Stomach (tissue), 9 donors: ENCODE measurements around the gene HSPH1. TPM values are rescaled to one million over a fixed set of nuclear protein-coding genes. Genes with fewer than 3 reads are reported as not detected.

Experiments used
- DNase-seq, 2 donors: peaks; one replicate each; pipeline versions ENCODE4 v3.0.0 to v3.0.0-alpha.2; 2013 to 2019
- H3K27ac ChIP-seq, 5 donors: fragments of 200-600 bp in 4 of 5; sonication (generic) in 4 of 5; one replicate each; pipeline ENCODE4 v1.5.1; 2013 to 2019; ENCODE audit warnings: mild to moderate bottlenecking in 1 of 5, moderate library complexity in 1 of 5
- H3K27me3 ChIP-seq, 3 donors: fragments of 200-600 bp; sonication (generic); one replicate each; pipeline ENCODE4 v1.5.1; 2017 to 2019; ENCODE audit warnings: mixed run types in 1 of 3
- H3K36me3 ChIP-seq, 4 donors: fragments of 200-600 bp; sonication (generic); 1 replicate in 3 of 4; 2 replicates in 1 of 4; pipeline ENCODE4 v1.5.1; 2016 to 2019
- H3K4me1 ChIP-seq, 4 donors: fragments of 200-600 bp; sonication (generic); one replicate each; pipeline ENCODE4 v1.5.1; 2016 to 2019
- H3K4me3 ChIP-seq, 4 donors: fragments of 200-600 bp; sonication (generic) in 3 of 4; one replicate each; pipeline ENCODE4 v1.5.1; 2016 to 2019; ENCODE audit warnings: mild to moderate bottlenecking in 1 of 4
- H3K9me3 ChIP-seq, 4 donors: fragments of 200-600 bp; sonication (generic); one replicate each; pipeline ENCODE4 v1.5.1; 2016 to 2019
- CTCF ChIP-seq, 7 experiments: fragments of 450-650 bp in 4 of 7; fragments of 200-600 bp in 3 of 7; sonication (generic) in 3 of 7; IDR thresholded peaks; one replicate each; pipeline ENCODE4 v1.5.1; 2016 to 2019; ENCODE audit warnings: antibody characterized with exemption in 7 of 7, control low read depth in 2 of 7, mild to moderate bottlenecking in 1 of 7
- EP300 ChIP-seq: sonication (generic); formaldehyde crosslinking; IDR thresholded peaks from one replicate; pipeline ENCODE4 v1.6.1; 2017; ENCODE audit warnings: antibody characterized with exemption
- POLR2A ChIP-seq, 4 donors: fragments of 450-650 bp; IDR thresholded peaks; one replicate each; pipeline ENCODE4 v1.6.1; 2016; ENCODE audit warnings: antibody characterized with exemption in 4 of 4, control low read depth in 2 of 4, mild to moderate bottlenecking in 1 of 4, moderate library complexity in 1 of 4
- POLR2AphosphoS5 ChIP-seq, 3 donors: sonication (generic); formaldehyde crosslinking; IDR thresholded peaks; one replicate each; pipeline ENCODE4 v1.6.1; 2016; ENCODE audit warnings: antibody characterized with exemption in 3 of 3
- WGBS, 5 donors: extraction: QIAGEN DNeasy Blood & Tissue Kit in 3 of 5; methylation state at CpG; one replicate each; pipeline versions ENCODE4 v1.1.5 to v1.1.7; 2013 to 2018; 5-methylcytosine and 5-hydroxymethylcytosine counted together
- intact Hi-C: fragments of 100-400 bp; cut with DNase I; formaldehyde crosslinking; loops from one replicate; pipeline ENCODE4 v1.15.1; 2023; ENCODE audit warnings: low total_unique reads
- polyA plus RNA-seq, 3 donors: library from polyadenylated mRNA; stranded (reverse); fragments of 200-250 nt; gene quantifications; one replicate each; pipeline ENCODE4 v1.2.3, GENCODE V29; 2013
- total RNA-seq, 5 donors: library from RNA; depleted of rRNA; stranded (reverse); fragments of >200 nt; gene quantifications; one replicate each; pipeline versions ENCODE4 v1.1.0 to v1.2.3, GENCODE V29; 2014 to 2016
- donor health status: healthy with polysubstance abuse.
- donor health status: Bipolar disorder and iron deficiency.
- donor health status: healthy.

The HSPH1 gene
- total and polyA plus RNA-seq, 8 donors = 18.6 to 49.4 (median 29.5) TPM

- Histone ChIP-seq H3K27me3 (no peaks in the 10 kb centered on the region), H3K9me3 (no peaks in the 10 kb centered on the region), H3K36me3 (no peaks in the 10 kb centered on the region), H3K4me3 (no peak overlapping the region), H3K4me1 (peaks cover 6 to 23% (median 20%) of the 10 kb centered on the region in 4 donors), H3K27ac (no peak overlapping the region)
- WGBS, 5 donors = 88 to 94% (median 94%) methylated on average over 6 of the region's 6 CpGs
- DNase-seq = no peak
- TF ChIP-seq POLR2AphosphoS5 (IDR thresholded peaks at IDR 0.05) = no peak
- no peak for TF ChIP-seq POLR2A (IDR thresholded peaks at IDR 0.05)
- TF ChIP-seq CTCF (IDR thresholded peaks at IDR 0.05) = no peak
- no peak for TF ChIP-seq EP300
- intact Hi-C loops = no loop called here
These were observed 35.3 kb upstream of the HSPH1 start for GRCh38 chr13:31196992-31197391.

- 92 to 98% (median 96%) methylated on average over 4 of the region's 4 CpGs for WGBS, 5 donors
- Histone ChIP-seq H3K36me3 (no peaks in the 10 kb centered on the region), H3K27ac (no peak overlapping the region), H3K4me3 (no peak overlapping the region), H3K9me3 (no peaks in the 10 kb centered on the region), H3K4me1 (peaks cover 6 to 12% (median 8%) of the 10 kb centered on the region in 4 donors), H3K27me3 (no peaks in the 10 kb centered on the region)
- TF ChIP-seq POLR2AphosphoS5 (IDR thresholded peaks at IDR 0.05) (no peak), POLR2A (IDR thresholded peaks at IDR 0.05) (no peak), CTCF (IDR thresholded peaks at IDR 0.05) (no peak), EP300 (no peak)
- intact Hi-C loops = no loop called here
- no peak for DNase-seq
These were observed 33.9 kb upstream of the HSPH1 start for GRCh38 chr13:31195616-31196015.

GRCh38 chr13:31192306-31192705 is 30.6 kb upstream of the HSPH1 start:
- Histone ChIP-seq H3K9me3 (no peaks in the 10 kb centered on the region), H3K27ac (no peak overlapping the region), H3K4me1 (no peaks in the 10 kb centered on the region), H3K4me3 (no peak overlapping the region), H3K27me3 (no peaks in the 10 kb centered on the region), H3K36me3 (no peaks in the 10 kb centered on the region)
- TF ChIP-seq POLR2AphosphoS5 (IDR thresholded peaks at IDR 0.05) = no peak
- no peak for TF ChIP-seq POLR2A (IDR thresholded peaks at IDR 0.05)
- TF ChIP-seq CTCF (IDR thresholded peaks at IDR 0.05) = no peak
- intact Hi-C loops = no loop called here
- 86 to 97% (median 93%) methylated on average over 6 of the region's 6 CpGs for WGBS, 5 donors
- DNase-seq = no peak

- 74 to 83% (median 78%) methylated on average over 4 of the region's 4 CpGs for WGBS, 5 donors
- no peak for DNase-seq
- no peak overlapping the region for H3K27ac ChIP-seq
- TF ChIP-seq POLR2A (IDR thresholded peaks at IDR 0.05) = no peak
- TF ChIP-seq EP300 = no peak
- no peak for TF ChIP-seq POLR2AphosphoS5 (IDR thresholded peaks at IDR 0.05)
- TF ChIP-seq CTCF (IDR thresholded peaks at IDR 0.05) = no peak
- intact Hi-C loops = no loop called here
- H3K4me3 ChIP-seq = no peak overlapping the region
- no peaks in the 10 kb centered on the region for H3K36me3 ChIP-seq
- H3K9me3 ChIP-seq = no peaks in the 10 kb centered on the region
- H3K27me3 ChIP-seq = no peaks in the 10 kb centered on the region
- H3K4me1 ChIP-seq = no peaks in the 10 kb centered on the region
These were observed 30.0 kb upstream of the HSPH1 start for GRCh38 chr13:31191748-31192147.
